Stimulated activated CD4-positive, alpha-beta T cell treated with anti-CD3 and anti-CD28 coated beads, Interleukin-15, amount 100 ng/mL, for 48 hours (primary cell): Measurements from ENCODE around the gene RBBP7.

Experiments
- DNase-seq, 2 donors: peaks; one replicate each; pipeline ENCODE4 v3.0.0-alpha.2; 2020; ENCODE audit warnings: low read depth in 2 of 2

Gene RBBP7

DNA sequence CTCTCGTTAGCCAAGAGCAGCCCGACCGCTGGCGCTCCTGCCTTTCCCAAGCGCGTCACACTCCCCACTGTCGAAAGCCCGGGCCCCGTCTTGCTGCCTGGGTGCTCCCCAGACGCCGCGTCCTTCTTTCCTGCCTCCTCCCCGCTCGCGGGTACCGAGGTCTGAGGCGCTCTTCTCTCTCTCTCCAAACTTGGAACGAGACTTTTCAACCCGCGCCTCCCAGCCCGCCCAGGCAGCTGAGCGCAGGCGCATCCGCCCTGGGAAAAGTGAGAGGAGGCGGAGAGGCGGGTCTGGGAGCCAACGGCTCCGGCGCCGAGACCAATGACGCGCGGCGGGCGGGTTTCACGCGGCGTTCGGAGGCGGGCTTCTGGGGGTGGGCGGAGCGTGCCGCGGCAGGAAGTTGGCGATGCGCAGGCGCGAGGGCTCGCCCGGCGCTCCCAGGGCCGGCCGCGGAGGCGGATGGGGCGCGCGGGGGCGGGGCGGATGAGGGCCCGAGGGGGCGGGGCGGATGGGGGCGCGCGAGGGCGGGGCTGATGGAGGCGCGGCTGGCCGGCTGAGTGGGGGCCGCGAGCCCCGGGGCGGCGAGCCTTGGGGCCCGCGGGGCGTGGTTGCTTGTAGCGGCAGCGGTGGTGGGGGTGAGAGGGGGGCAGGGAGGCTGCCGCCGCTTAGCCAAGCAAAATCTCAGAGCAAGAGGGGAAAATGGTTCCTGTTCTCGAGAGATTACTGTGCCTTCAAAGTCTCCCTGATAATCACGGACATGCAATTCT lies at the start of gene RBBP7:
TSS of gene RBBP7 (minus strand) at position 268 of the 767 bp plus-strand sequence. CDS start 309 bp downstream, outside the sequence.
- peak; percentile 81 to 89 for DNase-seq

GRCh38 chrX:16918979-16919378 lies 48.8 kb upstream of the RBBP7 start:
- no peak for DNase-seq

- no peak for DNase-seq
These were observed 47.0 kb upstream of the RBBP7 start for GRCh38 chrX:16917120-16917519.

- DNase-seq: no peak
These were observed 46.4 kb upstream of the RBBP7 start for GRCh38 chrX:16916561-16916960.

DNA sequence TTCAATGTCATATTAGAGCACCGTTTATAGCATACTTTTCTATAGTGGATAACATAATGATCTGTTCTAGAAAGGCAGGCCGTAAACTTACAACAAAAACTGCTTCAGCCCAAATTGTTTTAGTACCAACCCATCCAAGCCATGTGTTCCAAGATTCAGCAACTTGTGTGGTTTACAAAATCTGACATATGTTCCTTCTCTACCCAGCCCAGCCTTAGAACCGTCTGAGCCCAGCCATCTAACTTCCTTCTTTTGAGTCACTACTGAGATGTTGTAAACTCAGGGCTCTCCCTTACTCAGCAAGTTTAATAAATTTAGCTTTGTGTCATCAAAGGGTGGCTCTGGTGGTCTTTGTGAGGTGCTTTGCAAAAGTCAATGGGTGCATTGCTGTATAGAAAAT lies 43.9 kb upstream of the RBBP7 start:
- DNase-seq: no peak

- DNase-seq: no peak
These were observed 40.2 kb upstream of the RBBP7 start for GRCh38 chrX:16910376-16910775.

- DNase-seq: no peak
These were observed 33.3 kb upstream of the RBBP7 start for GRCh38 chrX:16903274-16904022.

GRCh38 chrX:16897445-16897844 lies 27.3 kb upstream of the RBBP7 start:
- DNase-seq: no peak

GRCh38 chrX:16892504-16893362 lies 22.6 kb upstream of the RBBP7 start:
- peak; percentile 29 to 51 for DNase-seq

GRCh38 chrX:16885628-16886027 lies 15.5 kb upstream of the RBBP7 start:
- DNase-seq: no peak

DNA sequence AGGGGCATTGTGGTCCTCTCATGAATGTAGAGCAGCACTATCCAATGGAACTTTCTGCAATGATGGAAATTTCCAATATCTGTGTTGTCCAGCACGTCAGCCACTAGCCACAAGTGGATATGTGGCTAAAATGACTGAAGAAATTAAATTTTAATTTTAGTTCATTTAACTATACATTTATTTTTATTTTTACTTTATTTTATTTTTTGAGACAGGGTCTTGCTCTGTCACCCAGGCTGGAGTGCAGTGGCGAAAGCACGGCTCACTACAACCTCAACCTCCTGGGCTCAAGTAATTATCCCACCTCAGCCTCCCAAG lies 13.3 kb upstream of the RBBP7 start:
- no peak for DNase-seq

DNA sequence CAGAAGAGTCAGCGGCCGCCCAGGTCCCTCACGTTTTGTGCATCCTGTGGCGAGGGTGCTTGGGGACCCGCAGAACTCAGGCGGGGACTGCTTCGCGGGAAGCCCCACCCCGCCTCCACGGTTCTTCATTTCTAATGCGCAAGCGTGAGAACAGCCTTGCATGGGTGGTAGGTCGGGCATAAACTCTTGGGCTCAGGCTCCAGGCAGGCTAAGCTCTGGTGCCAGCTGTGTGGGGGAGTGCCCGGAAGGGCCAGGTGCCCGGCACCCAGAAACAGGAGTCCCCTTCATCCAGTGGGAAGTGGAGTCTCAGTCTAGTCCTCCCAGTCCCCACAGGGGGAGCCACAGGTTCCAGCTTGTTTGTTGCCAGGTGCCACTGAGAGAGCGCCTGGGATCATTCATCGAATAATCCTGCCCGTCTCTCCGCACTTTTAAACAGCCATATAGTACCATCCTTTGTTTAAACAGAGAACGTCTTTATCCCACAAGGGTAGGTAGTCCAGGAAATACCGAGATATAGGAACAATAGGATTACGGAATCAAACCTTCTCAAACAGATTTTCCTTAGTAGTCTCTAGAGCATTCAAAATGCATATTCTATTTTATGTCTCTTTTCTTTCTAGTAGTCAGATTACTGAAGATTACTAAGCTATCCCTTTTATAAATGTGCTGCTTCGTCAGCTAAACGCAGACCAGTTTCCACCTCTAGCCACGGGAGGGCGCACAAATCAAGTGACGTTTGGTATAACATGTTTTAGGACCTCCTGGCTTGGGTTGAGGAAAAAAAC lies 12.7 kb upstream of the RBBP7 start:
- peak; percentile 43 to 65 for DNase-seq

DNA sequence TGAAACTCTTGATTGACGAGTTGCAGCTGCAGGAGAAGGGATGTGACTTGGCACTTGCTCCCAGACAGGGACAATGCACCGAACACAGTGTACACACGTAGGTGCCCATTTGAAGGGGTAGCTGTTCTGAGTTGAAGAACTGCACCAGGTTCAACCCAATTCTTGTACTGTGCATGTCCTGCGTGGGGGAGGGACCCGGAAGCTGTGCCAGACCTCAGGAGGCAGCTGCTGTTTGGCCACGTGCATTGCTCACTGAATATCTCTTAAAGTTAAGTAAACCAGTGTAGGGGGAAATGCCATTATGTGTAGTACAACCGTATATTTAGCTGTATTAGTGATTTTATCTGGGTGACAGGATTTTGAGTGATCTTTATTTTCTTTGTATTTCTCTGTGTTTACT lies 12.0 kb upstream of the RBBP7 start:
- no peak for DNase-seq

DNA sequence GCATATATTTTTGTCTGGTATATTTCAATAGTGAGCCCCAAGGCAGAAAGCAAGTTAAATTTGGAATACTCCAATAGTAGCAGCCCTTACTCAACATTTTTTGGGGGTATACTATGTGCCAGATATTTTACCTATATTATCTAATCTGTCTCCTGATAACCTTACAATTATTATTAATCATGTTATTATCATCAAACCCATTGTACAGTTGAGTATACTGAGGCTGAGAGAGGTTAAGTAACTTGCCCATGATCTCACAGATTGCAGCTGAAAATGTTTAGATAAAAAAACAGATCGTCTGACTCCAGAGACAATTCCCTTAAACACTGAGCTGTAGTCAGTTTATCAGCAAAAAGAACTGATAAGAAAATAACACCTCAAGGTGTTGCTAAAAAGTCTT lies 6.5 kb upstream of the RBBP7 start:
- no peak for DNase-seq

- no peak for DNase-seq
These were observed 4.4 kb upstream of the RBBP7 start for GRCh38 chrX:16874458-16875095.

DNA sequence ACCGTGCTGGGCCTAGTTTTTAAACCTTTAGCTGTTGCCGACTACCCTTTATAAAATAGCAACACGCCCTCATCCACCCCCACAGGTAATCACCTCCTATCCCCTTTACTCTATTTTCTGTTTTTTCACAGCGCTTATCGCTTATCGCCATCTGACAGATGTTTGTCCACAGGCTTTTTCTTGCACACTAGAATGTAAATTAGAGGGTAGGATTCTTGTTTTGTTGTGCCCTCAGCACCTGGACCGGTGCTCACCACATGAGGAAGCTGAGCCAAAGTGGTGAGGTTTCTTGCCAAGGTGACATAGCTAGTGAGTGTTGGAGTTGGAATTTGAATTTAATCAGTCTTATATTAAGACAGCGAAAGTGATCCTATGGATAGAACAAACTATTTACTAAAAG lies 2.9 kb upstream of the RBBP7 start:
- no peak for DNase-seq

GRCh38 chrX:16870862-16871815 lies 977 bp upstream of the RBBP7 start:
- DNase-seq: no peak

DNA sequence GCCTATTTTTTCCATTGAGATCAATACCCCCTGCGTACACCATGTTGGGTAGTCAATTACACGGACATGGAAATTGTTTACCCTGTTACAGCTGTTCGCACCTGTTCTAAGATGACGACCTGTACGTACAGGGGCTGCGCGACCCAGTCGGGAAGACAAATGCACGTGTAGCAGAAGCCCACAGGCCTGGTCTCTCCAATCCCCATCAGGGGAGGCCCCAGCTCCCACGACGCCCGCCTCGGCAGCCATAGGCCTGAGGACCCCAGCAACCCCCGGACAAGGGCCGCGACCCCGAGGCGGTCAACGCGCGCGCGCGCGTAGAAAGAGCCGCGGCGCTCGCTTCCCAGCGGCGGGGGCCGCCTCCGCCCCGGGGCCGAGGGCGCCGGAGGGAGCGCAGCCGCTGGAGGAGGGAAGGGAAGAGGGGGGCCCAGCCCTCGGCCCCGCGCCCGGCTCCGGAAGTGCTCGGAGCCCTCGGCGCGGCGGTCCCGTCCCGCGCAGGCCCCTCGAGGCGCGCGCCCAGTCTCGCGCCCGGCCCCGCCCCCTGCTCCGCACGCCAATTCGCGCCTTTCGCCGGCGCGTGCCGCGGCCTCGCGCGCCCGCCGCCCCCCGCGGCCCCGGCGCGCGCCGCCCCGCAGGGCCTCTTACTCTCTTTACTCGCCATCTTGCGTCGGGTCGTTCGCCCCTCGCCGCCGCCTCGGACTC lies 618 bp downstream of the RBBP7 start:
- DNase-seq: peak in 1 of 2 donors; percentile 44

DNA sequence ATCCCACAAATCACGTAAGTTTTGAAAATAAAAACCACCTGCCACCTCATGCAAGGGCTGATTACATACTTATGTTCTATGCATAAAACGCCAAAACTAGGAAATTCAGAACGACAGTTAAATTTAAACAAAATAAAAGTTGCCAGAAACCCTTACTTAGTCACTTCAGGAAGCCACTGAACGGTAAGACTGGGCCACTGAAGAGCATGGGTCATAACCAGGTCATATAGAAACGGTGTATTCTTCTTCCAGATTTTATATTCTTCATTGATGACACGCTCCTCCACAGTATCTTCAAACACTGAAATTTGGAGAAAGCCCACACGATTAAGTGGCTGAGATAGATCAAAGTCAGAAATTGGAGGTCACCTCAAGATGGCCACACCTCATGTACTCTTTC lies 1.2 kb downstream of the RBBP7 start:
- DNase-seq: no peak
